ENCODE data around the gene PCNX3. TPM values are rescaled to one million over a fixed set of nuclear protein-coding genes. Genes with fewer than 3 reads are reported as not detected.

PCNX3 gene
- total RNA-seq, 1 donor from 2014 or later = 61.9 TPM

- TF ChIP-seq, protein P1, sequence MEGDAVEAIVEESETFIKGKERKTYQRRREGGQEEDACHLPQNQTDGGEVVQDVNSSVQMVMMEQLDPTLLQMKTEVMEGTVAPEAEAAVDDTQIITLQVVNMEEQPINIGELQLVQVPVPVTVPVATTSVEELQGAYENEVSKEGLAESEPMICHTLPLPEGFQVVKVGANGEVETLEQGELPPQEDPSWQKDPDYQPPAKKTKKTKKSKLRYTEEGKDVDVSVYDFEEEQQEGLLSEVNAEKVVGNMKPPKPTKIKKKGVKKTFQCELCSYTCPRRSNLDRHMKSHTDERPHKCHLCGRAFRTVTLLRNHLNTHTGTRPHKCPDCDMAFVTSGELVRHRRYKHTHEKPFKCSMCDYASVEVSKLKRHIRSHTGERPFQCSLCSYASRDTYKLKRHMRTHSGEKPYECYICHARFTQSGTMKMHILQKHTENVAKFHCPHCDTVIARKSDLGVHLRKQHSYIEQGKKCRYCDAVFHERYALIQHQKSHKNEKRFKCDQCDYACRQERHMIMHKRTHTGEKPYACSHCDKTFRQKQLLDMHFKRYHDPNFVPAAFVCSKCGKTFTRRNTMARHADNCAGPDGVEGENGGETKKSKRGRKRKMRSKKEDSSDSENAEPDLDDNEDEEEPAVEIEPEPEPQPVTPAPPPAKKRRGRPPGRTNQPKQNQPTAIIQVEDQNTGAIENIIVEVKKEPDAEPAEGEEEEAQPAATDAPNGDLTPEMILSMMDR (IDR thresholded peaks at IDR 0.05; ENCODE audit: insufficient read depth, low read length, poor library complexity, severe bottlenecking) = no peak
- Histone ChIP-seq H3K27me3 (ENCODE audit: control insufficient read depth, insufficient read depth, low read length) (peaks cover 10% of the 10 kb centered on the region), H3K4me3 (ENCODE audit: low read depth, low read length) (no peak overlapping the region), H3K36me3 (ENCODE audit: control insufficient read depth, insufficient read depth, low read length) (no peaks in the 10 kb centered on the region)
- no peak for DNase-seq (ENCODE audit: low read depth)
Measured at GRCh38 chr11:65584723-65585171, 30.8 kb upstream of the PCNX3 start.

GRCh38 chr11:65585396-65586246 is 30.0 kb upstream of the PCNX3 start:
- Histone ChIP-seq H3K4me3 (ENCODE audit: low read depth, low read length) (no peak overlapping the region), H3K36me3 (ENCODE audit: control insufficient read depth, insufficient read depth, low read length) (no peaks in the 10 kb centered on the region), H3K27me3 (ENCODE audit: control insufficient read depth, insufficient read depth, low read length) (peaks cover 10% of the 10 kb centered on the region)
- DNase-seq (ENCODE audit: low read depth) = no peak
- TF ChIP-seq, protein P1 (IDR thresholded peaks at IDR 0.05; ENCODE audit: insufficient read depth, low read length, poor library complexity, severe bottlenecking) = no peak

DNA sequence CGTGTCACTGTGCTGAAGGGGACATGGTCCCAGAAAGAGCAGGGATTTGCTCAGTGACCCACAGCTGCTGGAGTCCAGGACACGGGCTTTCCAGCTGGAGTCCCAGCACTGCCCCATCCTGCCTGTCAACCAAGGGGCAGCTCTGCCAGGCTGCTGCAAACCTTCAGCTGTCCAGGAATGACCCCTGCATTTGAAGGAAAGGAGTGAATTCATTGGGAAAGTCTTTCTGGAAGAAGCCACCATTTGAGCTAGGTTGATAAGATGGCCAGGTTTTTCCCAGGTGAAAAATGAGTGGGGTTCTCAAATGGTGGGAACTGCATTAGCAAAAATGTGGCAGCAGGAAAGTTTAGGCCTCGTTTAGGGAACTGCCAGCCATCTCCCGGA is 29.3 kb upstream of the PCNX3 start:
- TF ChIP-seq, protein P1 (IDR thresholded peaks at IDR 0.05; ENCODE audit: insufficient read depth, low read length, poor library complexity, severe bottlenecking) = no peak
- no peak overlapping the region for H3K4me3 ChIP-seq (ENCODE audit: low read depth, low read length)
- H3K27me3 ChIP-seq (ENCODE audit: control insufficient read depth, insufficient read depth, low read length) = peaks cover 10% of the 10 kb centered on the region
- no peaks in the 10 kb centered on the region for H3K36me3 ChIP-seq (ENCODE audit: control insufficient read depth, insufficient read depth, low read length)
- no peak for DNase-seq (ENCODE audit: low read depth)

DNA sequence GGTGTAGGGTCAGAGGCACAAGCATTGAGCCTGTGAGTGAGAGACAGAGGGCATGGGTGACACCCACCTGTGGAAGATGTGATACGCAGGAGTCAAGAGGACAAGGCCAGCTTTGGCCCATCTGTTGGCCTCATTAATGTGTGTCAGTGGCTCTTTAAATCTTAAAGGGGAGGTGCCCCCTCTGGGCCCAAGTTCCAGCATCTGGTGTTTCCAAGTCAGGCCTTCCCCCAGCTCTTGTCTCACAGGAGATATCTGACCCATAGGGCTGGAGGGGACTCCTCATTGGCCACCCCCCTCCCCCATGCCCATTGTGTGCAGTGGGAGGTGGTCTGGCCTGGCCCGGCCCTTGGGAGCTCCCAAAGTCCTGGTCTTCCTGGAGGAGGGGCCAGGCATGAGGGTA is 28.9 kb upstream of the PCNX3 start:
- no peaks in the 10 kb centered on the region for H3K36me3 ChIP-seq (ENCODE audit: control insufficient read depth, insufficient read depth, low read length)
- TF ChIP-seq, protein P1 (IDR thresholded peaks at IDR 0.05; ENCODE audit: insufficient read depth, low read length, poor library complexity, severe bottlenecking) = no peak
- no peak for DNase-seq (ENCODE audit: low read depth)
- H3K27me3 ChIP-seq (ENCODE audit: control insufficient read depth, insufficient read depth, low read length) = peaks cover 10% of the 10 kb centered on the region
- no peak overlapping the region for H3K4me3 ChIP-seq (ENCODE audit: low read depth, low read length)

GRCh38 chr11:65588199-65589054 is 27.1 kb upstream of the PCNX3 start:
- Histone ChIP-seq H3K27me3 (ENCODE audit: control insufficient read depth, insufficient read depth, low read length) (peaks cover 10% of the 10 kb centered on the region), H3K4me3 (ENCODE audit: low read depth, low read length) (no peak overlapping the region), H3K36me3 (ENCODE audit: control insufficient read depth, insufficient read depth, low read length) (no peaks in the 10 kb centered on the region)
- TF ChIP-seq, protein P1 (IDR thresholded peaks at IDR 0.05; ENCODE audit: insufficient read depth, low read length, poor library complexity, severe bottlenecking) = peak; percentile 74
- no peak for DNase-seq (ENCODE audit: low read depth)

All from kidney epithelial cell (primary cell).